ENCODE data around the gene FAAH.

DNA sequence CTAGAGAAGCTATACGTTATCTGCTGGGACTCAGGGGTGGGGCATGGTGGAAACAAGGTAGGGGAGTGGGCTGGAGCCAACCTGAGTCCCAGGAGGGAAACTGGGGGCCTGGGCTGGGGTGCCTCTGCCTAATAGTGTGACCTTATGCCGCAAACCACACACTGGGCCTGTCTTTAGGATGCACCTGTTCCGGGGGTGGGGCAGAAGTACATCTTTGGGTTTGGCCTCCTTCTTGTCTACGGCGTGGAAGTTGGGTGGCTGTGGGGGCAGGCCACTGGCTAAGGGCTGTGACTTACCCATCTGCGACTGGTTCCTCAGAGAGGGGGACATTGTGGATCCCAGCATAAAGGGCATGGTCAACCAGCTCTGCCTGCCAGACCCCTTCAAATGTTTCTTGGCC lies 44.2 kb downstream of the FAAH start:
- TF ChIP-seq SP1 (IDR thresholded peaks at IDR 0.05) (no peak), FOXM1 (IDR thresholded peaks at IDR 0.05; ENCODE audit: borderline replicate concordance) (no peak), CTBP1 (IDR thresholded peaks at IDR 0.05; ENCODE audit: borderline replicate concordance) (no peak), SUZ12 (IDR thresholded peaks at IDR 0.05) (no peak), ELF4 (IDR thresholded peaks at IDR 0.05) (no peak), HDGF (IDR thresholded peaks at IDR 0.05; ENCODE audit: borderline replicate concordance) (no peak), ZNF384 (IDR thresholded peaks at IDR 0.05) (no peak)
